ENCODE results near the gene ACTMAP. TPM values are rescaled to one million over a fixed set of nuclear protein-coding genes. Genes with fewer than 3 reads are reported as not detected.

Gene ACTMAP
- total and polyA plus RNA-seq, 2 of the 8 experiments (the other 6 are each of a cell fraction or from before 2014, with no cell fraction given), result 24.1 to 26.5 TPM

DNA sequence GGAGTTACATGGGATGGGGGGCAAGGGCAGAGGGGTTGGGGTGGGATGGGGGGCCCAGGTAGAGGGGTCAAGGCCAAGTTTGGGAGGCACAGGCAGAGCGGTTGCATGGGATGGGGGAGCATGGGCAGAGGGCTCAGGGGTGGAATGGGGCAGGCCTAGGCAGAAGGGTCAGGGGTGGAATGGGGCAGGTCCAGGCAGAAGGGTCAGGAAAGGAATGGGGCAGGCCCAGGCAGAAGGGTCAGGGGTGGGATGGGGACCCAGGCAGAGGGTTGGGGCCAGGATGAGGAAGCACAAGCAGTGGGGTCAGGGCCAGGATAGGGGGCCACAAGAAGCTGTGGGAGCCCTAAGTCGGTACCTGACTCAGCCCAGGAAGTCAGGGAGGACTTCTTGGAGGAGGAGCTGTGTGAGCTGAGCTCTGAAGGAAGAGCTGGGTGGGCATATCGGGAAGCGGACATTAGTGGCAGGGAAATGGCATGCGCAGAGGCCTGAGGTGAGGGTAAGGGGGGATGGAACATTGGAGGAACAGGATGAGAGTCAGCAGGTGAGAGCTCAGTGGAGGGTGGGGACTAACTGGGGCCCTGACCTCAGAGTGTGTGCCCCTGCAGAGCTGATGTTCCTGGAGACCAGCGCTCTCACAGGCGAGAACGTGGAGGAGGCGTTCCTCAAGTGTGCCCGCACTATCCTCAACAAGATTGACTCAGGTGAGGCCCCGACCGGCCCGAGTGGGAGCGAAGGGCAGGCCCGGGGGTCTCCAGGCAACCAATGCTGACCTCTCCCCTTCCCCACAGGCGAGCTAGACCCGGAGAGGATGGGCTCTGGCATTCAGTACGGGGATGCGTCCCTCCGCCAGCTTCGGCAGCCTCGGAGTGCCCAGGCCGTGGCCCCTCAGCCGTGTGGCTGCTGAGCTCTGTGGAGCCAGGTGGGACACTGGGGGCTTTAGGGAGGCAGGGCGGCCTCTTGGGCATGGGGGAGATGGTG, 36.1 kb upstream of the ACTMAP start:
- H3K56ac ChIP-seq (replicated peaks; ENCODE audit: insufficient read length, low read depth, low read length), result no peak overlapping the region
- no peaks in the 10 kb centered on the region for H3K79me2 ChIP-seq (ENCODE audit: control insufficient read depth in 1 of 2, insufficient read depth in 2 of 2, low read length in 2 of 2)
- H3K23ac ChIP-seq (ENCODE audit: insufficient read length), result no peak overlapping the region
- no peaks in the 10 kb centered on the region for H4K20me1 ChIP-seq (replicated peaks in 1 of 2; ENCODE audit: control insufficient read depth in 1 of 2, insufficient read depth in 2 of 2, low read length in 2 of 2)
- no peak for TF ChIP-seq EZH2 (IDR thresholded peaks at IDR 0.05; ENCODE audit: low read depth, low read length, severe bottlenecking)
- no peak for TF ChIP-seq SIX5 (IDR thresholded peaks at IDR 0.05; ENCODE audit: low read depth, low read length)
- TF ChIP-seq POLR2AphosphoS5 (IDR thresholded peaks at IDR 0.05; ENCODE audit: low read depth, low read length), result no peak
- no peak for TF ChIP-seq CHD2 (IDR thresholded peaks at IDR 0.05; ENCODE audit: low read length)
- no peak for TF ChIP-seq POLR2A (IDR thresholded peaks at IDR 0.05; ENCODE audit: control extremely low read depth in 1 of 2, low read depth in 2 of 2, low read length in 2 of 2)
- H2BK5ac ChIP-seq (ENCODE audit: low read depth, low read length), result no peak overlapping the region
- no peaks in the 10 kb centered on the region for H3K9me3 ChIP-seq (ENCODE audit: insufficient read depth in 2 of 2, low read depth in 1 of 2, low read length in 1 of 2)
- no peak overlapping the region for H2BK120ac ChIP-seq (replicated peaks; ENCODE audit: low read depth, low read length)
- H3K4me2 ChIP-seq (ENCODE audit: insufficient read depth in 1 of 2, low read depth in 2 of 2, low read length in 2 of 2), result no peak overlapping the region
- peak overlapping the region; percentile 53; the same call in 1 of the 2 replicates for H4K8ac ChIP-seq (ENCODE audit: extremely low read depth, insufficient read depth, low read length)
- H3K27ac ChIP-seq (ENCODE audit: low read depth, low read length), result no peak overlapping the region
- no peak overlapping the region for H2BK12ac ChIP-seq (ENCODE audit: low read depth, low read length)
- H3K4me1 ChIP-seq (replicated peaks in 1 of 4; ENCODE audit: control insufficient read depth in 3 of 4, insufficient read depth in 4 of 4, low read length in 3 of 4), result no peaks in the 10 kb centered on the region
- no peak overlapping the region for H2AK5ac ChIP-seq (ENCODE audit: low read depth, low read length)
- H3K36me3 ChIP-seq (ENCODE audit: control insufficient read depth in 2 of 4, insufficient read depth in 4 of 4, low read length in 3 of 4), result no peaks in the 10 kb centered on the region; a peak in 1 of 8 replicates
- ChIA-PET CTCF (ENCODE audit: partially characterized antibody) (interaction anchor here (0.6 to 1.9 kb wide), 6 partner anchors 12 to 478 kb away, joined by 3 to 7 read pairs (median 5); partner anchors contain the start of gene EGLN2), POLR2A (ENCODE audit: partially characterized antibody) (interaction anchor here (0.7 to 4.0 kb wide), 13 partner anchors 9 to 96 kb away, joined by 3 to 22 read pairs (median 5); partner anchors contain the start of genes ACTMAP, EGLN2, NUMBL and RAB4B)
- FAIRE-seq (no peak), DNase-seq (ENCODE audit: low read depth in 1 of 2, low spot score in 2 of 2) (no peak)
- H4K5ac ChIP-seq (ENCODE audit: insufficient read length, low read depth, low read length), result no peak overlapping the region
- WGBS, 2 experiments (ENCODE audit: extremely low coverage in 1 of 2, insufficient coverage in 1 of 2, insufficient read length in 1 of 2, insufficient replicate concordance in 2 of 2, low coverage in 1 of 2, low lambda C conversion rate in 2 of 2, missing lambda C conversion rate in 1 of 2), result 91% methylated on average over 22 of the region's 25 CpGs; no CpG with 5 or more reads in 1 of the 2 experiments
- no peak overlapping the region for H3K4ac ChIP-seq (replicated peaks; ENCODE audit: insufficient read length, low read depth, low read length)
- H3K18ac ChIP-seq (ENCODE audit: extremely low read depth, low read length), result no peak overlapping the region
- H2BK15ac ChIP-seq (ENCODE audit: low read length), result no peak overlapping the region
- H3K79me1 ChIP-seq (ENCODE audit: low read depth, low read length), result no peaks in the 10 kb centered on the region
- H3K27me3 ChIP-seq (replicated peaks in 1 of 4; ENCODE audit: control insufficient read depth in 3 of 4, extremely low read depth in 1 of 4, insufficient read depth in 3 of 4, low read length in 3 of 4), result no peaks in the 10 kb centered on the region
- H4K91ac ChIP-seq (replicated peaks; ENCODE audit: insufficient read length, low read length), result no peak overlapping the region
- no peak overlapping the region for H3K4me3 ChIP-seq (ENCODE audit: extremely low read depth in 1 of 4, insufficient read depth in 2 of 4, low read depth in 3 of 4, low read length in 4 of 4)
- peak overlapping the region in 1 of 4 experiments; percentile 28; a peak in 1 of 7 replicates for H3K9ac ChIP-seq (replicated peaks in 1 of 4; ENCODE audit: extremely low read depth in 1 of 4, low read depth in 3 of 4, low read length in 3 of 4)
- no peaks in the 10 kb centered on the region for H3K23me2 ChIP-seq (ENCODE audit: low read depth, low read length)
- no peak overlapping the region for H3K14ac ChIP-seq (ENCODE audit: insufficient read length)
- H2AFZ ChIP-seq (ENCODE audit: low read length), result no peak overlapping the region
- H2BK20ac ChIP-seq (ENCODE audit: low read length), result no peak overlapping the region

Measured in H1 (cell line).